Measurements from ENCODE around the gene RBP4.

DNA sequence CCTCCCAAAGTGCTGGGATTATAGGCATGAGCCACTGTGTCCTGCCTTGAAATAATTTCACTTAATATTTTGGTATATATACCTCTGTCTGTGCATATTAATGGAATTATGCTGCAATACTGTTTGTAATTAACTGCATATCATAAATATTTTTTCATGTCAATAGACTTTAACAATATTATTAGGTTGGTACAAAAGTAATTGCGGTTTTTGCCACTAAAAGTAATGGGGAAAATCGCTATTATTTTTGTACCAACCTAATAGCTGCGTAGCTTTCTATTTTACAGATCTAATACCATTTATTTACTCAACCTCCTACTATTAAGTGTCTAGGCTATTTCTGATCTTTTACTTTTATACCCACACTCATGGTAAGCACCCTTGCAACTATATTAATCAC, 7.4 kb upstream of the RBP4 start:
- TF ChIP-seq, protein P1, sequence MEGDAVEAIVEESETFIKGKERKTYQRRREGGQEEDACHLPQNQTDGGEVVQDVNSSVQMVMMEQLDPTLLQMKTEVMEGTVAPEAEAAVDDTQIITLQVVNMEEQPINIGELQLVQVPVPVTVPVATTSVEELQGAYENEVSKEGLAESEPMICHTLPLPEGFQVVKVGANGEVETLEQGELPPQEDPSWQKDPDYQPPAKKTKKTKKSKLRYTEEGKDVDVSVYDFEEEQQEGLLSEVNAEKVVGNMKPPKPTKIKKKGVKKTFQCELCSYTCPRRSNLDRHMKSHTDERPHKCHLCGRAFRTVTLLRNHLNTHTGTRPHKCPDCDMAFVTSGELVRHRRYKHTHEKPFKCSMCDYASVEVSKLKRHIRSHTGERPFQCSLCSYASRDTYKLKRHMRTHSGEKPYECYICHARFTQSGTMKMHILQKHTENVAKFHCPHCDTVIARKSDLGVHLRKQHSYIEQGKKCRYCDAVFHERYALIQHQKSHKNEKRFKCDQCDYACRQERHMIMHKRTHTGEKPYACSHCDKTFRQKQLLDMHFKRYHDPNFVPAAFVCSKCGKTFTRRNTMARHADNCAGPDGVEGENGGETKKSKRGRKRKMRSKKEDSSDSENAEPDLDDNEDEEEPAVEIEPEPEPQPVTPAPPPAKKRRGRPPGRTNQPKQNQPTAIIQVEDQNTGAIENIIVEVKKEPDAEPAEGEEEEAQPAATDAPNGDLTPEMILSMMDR (IDR thresholded peaks at IDR 0.05), result no peak
- no peak for TF ChIP-seq POLR2A (IDR thresholded peaks at IDR 0.05)

Measured in adrenal gland (tissue), 5 donors.